Measurements from ENCODE around the gene ARID1A. TPM values are rescaled to one million over a fixed set of nuclear protein-coding genes. Genes with fewer than 3 reads are reported as not detected.

ARID1A gene
- total RNA-seq, 2 donors from 2014 or later = 71.4 to 92.8 TPM

GRCh38 chr1:26783646-26784022, 87.8 kb downstream of the ARID1A start:
- peak overlapping the region in 1 of 2 donors; percentile 30 for H3K27ac ChIP-seq
- no peaks in the 10 kb centered on the region for H3K9me3 ChIP-seq
- no peaks in the 10 kb centered on the region for H3K27me3 ChIP-seq (replicated peaks; ENCODE audit: insufficient read depth)
- intact Hi-C loops (cut with DNase I) = no loop called here
- DNase-seq (ENCODE audit: low spot score) = no peak
- peaks cover 12% of the 10 kb centered on the region for H3K4me1 ChIP-seq (replicated peaks)
- H3K4me3 ChIP-seq = no peak overlapping the region
- H3K36me3 ChIP-seq = peaks cover 0 to 16% of the 10 kb centered on the region in 2 donors
- TF ChIP-seq POLR2A (IDR thresholded peaks at IDR 0.05) (no peak), POLR2AphosphoS5 (IDR thresholded peaks at IDR 0.05) (no peak), CTCF (IDR thresholded peaks at IDR 0.05) (no peak)
- WGBS = 82% methylated on average over 5 of the region's 5 CpGs

GRCh38 chr1:26784023-26784871, 88.4 kb downstream of the ARID1A start:
- no peak overlapping the region for H3K4me3 ChIP-seq
- H3K9me3 ChIP-seq = no peaks in the 10 kb centered on the region
- 87% methylated on average over 2 of the region's 2 CpGs for WGBS
- intact Hi-C loops (cut with DNase I) = no loop called here
- peak overlapping the region in 1 of 2 donors; percentile 30 for H3K27ac ChIP-seq
- H3K27me3 ChIP-seq (replicated peaks; ENCODE audit: insufficient read depth) = no peaks in the 10 kb centered on the region
- H3K36me3 ChIP-seq = peaks cover 0 to 12% of the 10 kb centered on the region in 2 donors
- TF ChIP-seq POLR2A (IDR thresholded peaks at IDR 0.05) (no peak), POLR2AphosphoS5 (IDR thresholded peaks at IDR 0.05) (no peak), CTCF (IDR thresholded peaks at IDR 0.05) (no peak)
- H3K4me1 ChIP-seq (replicated peaks) = peaks cover 12% of the 10 kb centered on the region
- peak; percentile 16 for DNase-seq (ENCODE audit: low spot score)

GRCh38 chr1:26784886-26785285, 89.1 kb downstream of the ARID1A start:
- peaks cover 12% of the 10 kb centered on the region for H3K4me1 ChIP-seq (replicated peaks)
- intact Hi-C loops (cut with DNase I) = no loop called here
- TF ChIP-seq POLR2A (IDR thresholded peaks at IDR 0.05) (no peak), POLR2AphosphoS5 (IDR thresholded peaks at IDR 0.05) (no peak)

GRCh38 chr1:26785611-26786436, 90.0 kb downstream of the ARID1A start:
- no peaks in the 10 kb centered on the region for H3K27me3 ChIP-seq (replicated peaks; ENCODE audit: insufficient read depth)
- no peaks in the 10 kb centered on the region for H3K9me3 ChIP-seq
- peak overlapping the region; percentile 99 for H3K27ac ChIP-seq
- DNase-seq (ENCODE audit: low spot score) = no peak
- no peak overlapping the region for H3K4me3 ChIP-seq
- intact Hi-C loops (cut with DNase I) = loop anchor here (1.0 kb wide), 1 partner anchor 88 kb away; no protein-coding TSS in a partner anchor
- H3K36me3 ChIP-seq = no peaks in the 10 kb centered on the region
- 89% methylated on average over 5 of the region's 5 CpGs for WGBS
- peaks cover 12% of the 10 kb centered on the region for H3K4me1 ChIP-seq (replicated peaks)
- TF ChIP-seq CTCF (IDR thresholded peaks at IDR 0.05) = no peak
- TF ChIP-seq POLR2AphosphoS5 (IDR thresholded peaks at IDR 0.05) = peak; percentile 16
- TF ChIP-seq POLR2A (IDR thresholded peaks at IDR 0.05) = no peak

More at GRCh38 chr1:26784886-26785285, 89.1 kb downstream of the ARID1A start:
- 96% methylated on average over 1 of the region's 1 CpG for WGBS
- Histone ChIP-seq H3K27me3 (replicated peaks; ENCODE audit: insufficient read depth) (no peaks in the 10 kb centered on the region), H3K27ac (no peak overlapping the region), H3K36me3 (peaks cover 0 to 6% of the 10 kb centered on the region in 2 donors), H3K4me3 (no peak overlapping the region), H3K9me3 (no peaks in the 10 kb centered on the region)
- DNase-seq (ENCODE audit: low spot score) = no peak

Measured in prostate gland (tissue), 2 donors.